IMR-90 (cell line): Measurements from ENCODE around the gene SCGB1C1. TPM values are rescaled to one million over a fixed set of nuclear protein-coding genes. Genes with fewer than 3 reads are reported as not detected.
"Not testable (repeated sequence)": the region's sequence is repeated elsewhere in the genome, so short reads cannot be mapped to it uniquely, and the experiment has no call there.

Source experiments
- ATAC-seq: fragments of 200-7000 bp; cut with Tn5 transposase; 2 replicates; pipeline ENCODE4 v1.9.1; 2020; ENCODE audit warnings: low read depth, mild to moderate bottlenecking, moderate library complexity
- BruUV-seq: library from RNA; stranded (reverse); fragments of 400-500 nt; replicated peaks from 2 replicates; lab custom pipeline; 2021; lab: Mats Ljungman, UMichigan
- CTCF ChIA-PET: fragments of 300-600 bp; formaldehyde crosslinking; extraction: SDS; loops from one replicate; lab custom pipeline; 2021; ENCODE audit warnings: antibody characterized with exemption; lab: Yijun Ruan, JAX
- POLR2A ChIA-PET: fragments of 300-600 bp; sonication (Branson Sonifier 250); formaldehyde crosslinking; loops from one replicate; lab custom pipeline; 2022; ENCODE audit warnings: antibody characterized with exemption; ENCODE audit not compliant: unreplicated experiment; lab: Charles Lee
- DNase-seq: peaks from one replicate; pipeline ENCODE4 v3.0.0; 2013
- H2AFZ ChIP-seq: replicated peaks from 2 replicates; pipeline ENCODE3; 2013; ENCODE audit warnings: low read length, mild to moderate bottlenecking; ENCODE audit not compliant: poor library complexity
- H2AK5ac ChIP-seq: 2 replicates; pipeline ENCODE4 v1.6.1; 2013; ENCODE audit warnings: low read depth, low read length, inconsistent platforms
- H2AK9ac ChIP-seq: replicated peaks from 2 replicates; pipeline ENCODE3; 2013; ENCODE audit warnings: mild to moderate bottlenecking, low read depth, low read length, moderate library complexity; ENCODE audit not compliant: poor library complexity
- H2BK120ac ChIP-seq: 2 replicates; pipeline ENCODE4 v1.6.1; 2013; ENCODE audit warnings: low read depth, low read length, inconsistent platforms
- H2BK15ac ChIP-seq: 3 replicates; pipeline ENCODE4 v1.6.1; 2013; ENCODE audit warnings: low read depth, low read length, inconsistent platforms
- H2BK20ac ChIP-seq: 2 replicates; pipeline ENCODE4 v1.6.1; 2013; ENCODE audit warnings: low read depth, mild to moderate bottlenecking, inconsistent platforms, low read length, moderate library complexity
- H2BK5ac ChIP-seq: 2 replicates; pipeline ENCODE4 v1.6.1; 2013; ENCODE audit warnings: mild to moderate bottlenecking, low read depth, low read length, inconsistent platforms; ENCODE audit not compliant: poor library complexity, severe bottlenecking
- H3K14ac ChIP-seq: replicated peaks from 2 replicates; pipeline ENCODE4 v1.6.1; 2013; ENCODE audit warnings: low read depth, low read length, inconsistent platforms
- H3K18ac ChIP-seq: 2 replicates; pipeline ENCODE4 v1.6.1; 2013; ENCODE audit warnings: low read depth, low read length, control low read depth
- H3K23ac ChIP-seq: 2 replicates; pipeline ENCODE4 v1.6.1; 2013; ENCODE audit warnings: low read depth, low read length, inconsistent platforms
- H3K27ac ChIP-seq: 2 replicates; pipeline ENCODE4 v1.5.1; 2013; ENCODE audit warnings: mild to moderate bottlenecking, control low read depth, low read length; ENCODE audit not compliant: insufficient read depth
- H3K27me3 ChIP-seq: 2 replicates; pipeline ENCODE4 v1.6.1; 2013; ENCODE audit warnings: low read length; ENCODE audit not compliant: control insufficient read depth, insufficient read depth
- H3K36me3 ChIP-seq: 2 replicates; pipeline ENCODE4 v1.6.1; 2013; ENCODE audit warnings: low read length, mixed read lengths; ENCODE audit not compliant: control insufficient read depth, insufficient read depth
- H3K4ac ChIP-seq: 2 replicates; pipeline ENCODE4 v1.6.1; 2013; ENCODE audit warnings: low read depth, low read length, inconsistent platforms
- H3K4me1 ChIP-seq: 2 replicates; pipeline ENCODE4 v1.6.1; 2013; ENCODE audit warnings: low read length, mixed read lengths; ENCODE audit not compliant: control insufficient read depth, insufficient read depth
- H3K4me2 ChIP-seq: 2 replicates; pipeline ENCODE4 v1.6.1; 2013; ENCODE audit warnings: low read depth, mild to moderate bottlenecking, control low read depth, low read length, moderate library complexity
- H3K4me3 ChIP-seq: 2 replicates; pipeline ENCODE4 v1.5.1; 2013; ENCODE audit warnings: low read depth, mild to moderate bottlenecking, control low read depth, low read length, moderate library complexity; ENCODE audit not compliant: insufficient read depth
- H3K56ac ChIP-seq: 2 replicates; pipeline ENCODE4 v1.6.1; 2013; ENCODE audit warnings: low read length, inconsistent platforms; ENCODE audit not compliant: insufficient read depth; ENCODE audit errors: extremely low read depth
- H3K79me1 ChIP-seq, 2 experiments: 2 replicates each; pipeline ENCODE4 v1.6.1; 2013; ENCODE audit warnings: low read length in 2 of 2, inconsistent platforms in 1 of 2, low read depth in 1 of 2
- H3K9ac ChIP-seq: 2 replicates; pipeline ENCODE4 v1.6.1; 2013; ENCODE audit warnings: low read depth, low read length, control low read depth
- H3K9me1 ChIP-seq: 2 replicates; pipeline ENCODE4 v1.6.1; 2013; ENCODE audit warnings: low read length, inconsistent platforms; ENCODE audit not compliant: insufficient read depth
- H3K9me3 ChIP-seq: 2 replicates; pipeline ENCODE4 v1.6.1; 2013; ENCODE audit warnings: low read length; ENCODE audit not compliant: control insufficient read depth, insufficient read depth
- H4K20me1 ChIP-seq: 2 replicates; pipeline ENCODE4 v1.6.1; 2013; ENCODE audit warnings: low read length, inconsistent platforms; ENCODE audit not compliant: insufficient read depth
- H4K5ac ChIP-seq: 2 replicates; pipeline ENCODE4 v1.6.1; 2013; ENCODE audit warnings: mild to moderate bottlenecking, low read depth, low read length, control low read depth
- H4K8ac ChIP-seq, 2 experiments: 2 replicates each; pipeline ENCODE4 v1.6.1; 2013; ENCODE audit warnings: low read depth in 2 of 2, low read length in 2 of 2, control low read depth in 1 of 2, inconsistent platforms in 1 of 2
- H4K91ac ChIP-seq: 2 replicates; pipeline ENCODE4 v1.6.1; 2013; ENCODE audit warnings: low read depth, low read length, inconsistent platforms; ENCODE audit not compliant: insufficient read depth
- CTCF ChIP-seq: conservative IDR thresholded peaks from 2 replicates; pipeline ENCODE4 v1.5.1; 2012; ENCODE audit warnings: mild to moderate bottlenecking, low read depth, low read length, improper control_type of control experiment
- SMC3 ChIP-seq: fragments of 150-350 bp; IDR thresholded peaks from 2 replicates; pipeline ENCODE4 v1.6.1; 2016; ENCODE audit warnings: low read depth, mild to moderate bottlenecking, antibody characterized with exemption, low read length, moderate library complexity
- WGBS, 2 experiments: methylation state at CpG; one replicate each; pipeline versions ENCODE4 v1.1.5 to v1.1.7; 2013; ENCODE audit warnings: missing lambda C conversion rate in 2 of 2; ENCODE audit not compliant: insufficient read length in 1 of 2; ENCODE audit errors: extremely low coverage in 2 of 2; 5-methylcytosine and 5-hydroxymethylcytosine counted together
- dilution Hi-C: fragments of 300-500 bp; cut with HindIII; formaldehyde crosslinking; loops from one replicate; pipeline ENCODE4 v1.14.3; 2018; ENCODE audit warnings: low sequenced_read_pairs; ENCODE audit not compliant: unreplicated experiment
- in situ Hi-C: fragments of 300-500 bp; cut with MboI; formaldehyde crosslinking; loops from 3 replicates; pipeline ENCODE4 v1.14.3; 2019; ENCODE audit warnings: low sequenced_read_pairs, inconsistent platforms, mixed read lengths
- intact Hi-C: fragments of 100-400 bp; cut with micrococcal nuclease; formaldehyde crosslinking; loops from 2 replicates; pipeline ENCODE4 v1.10.0; 2022
- polyA plus RNA-seq, 3 experiments: library from polyadenylated mRNA; depleted of rRNA; stranded (reverse); fragments of >200 nt; gene quantifications; 2 replicates each; pipeline ENCODE4 v1.2.3, GENCODE V29; 2012; ENCODE audit warnings: low replicate concordance in 1 of 3
- total RNA-seq: library from RNA; depleted of rRNA; stranded (reverse); fragments of >200 nt; gene quantifications from 2 replicates; pipeline ENCODE4 v1.2.3, GENCODE V29; 2012

SCGB1C1 gene
- total and polyA plus RNA-seq, 2 of the 4 experiments (the other 2 are of a cell fraction), result not detected

- H4K91ac ChIP-seq, POLR2A ChIA-PET, H3K14ac ChIP-seq, DNase-seq, H3K4ac ChIP-seq, ATAC-seq, CTCF ChIA-PET, H2BK120ac ChIP-seq, H3K18ac ChIP-seq, H3K27ac ChIP-seq, H3K9me1 ChIP-seq, H2AK5ac ChIP-seq, H3K79me1 ChIP-seq, H2BK20ac ChIP-seq, H3K27me3 ChIP-seq, intact Hi-C loops, H3K9ac ChIP-seq, H4K20me1 ChIP-seq, H2AFZ ChIP-seq, H4K5ac ChIP-seq, BruUV-seq, H2AK9ac ChIP-seq, H3K4me2 ChIP-seq, H3K4me3 ChIP-seq, in situ Hi-C loops, H4K8ac ChIP-seq, H3K56ac ChIP-seq, H3K4me1 ChIP-seq, H3K23ac ChIP-seq, H3K9me3 ChIP-seq, dilution Hi-C loops, H3K36me3 ChIP-seq, H2BK5ac ChIP-seq, H2BK15ac ChIP-seq: not testable (repeated sequence)
- TF ChIP-seq CTCF, result peak; percentile 22; the same call in 1 of the 2 replicates
- peak; percentile 12; the same call in 1 of the 2 replicates for TF ChIP-seq SMC3
- no CpG with 5 or more reads among the region's 13 CpGs for WGBS, 2 experiments
These were observed 12.6 kb upstream of the SCGB1C1 start for GRCh38 chr11:180242-180641.

GRCh38 chr11:189200-189783 lies 3.6 kb upstream of the SCGB1C1 start:
- in situ Hi-C loops, H3K4me3 ChIP-seq, H4K91ac ChIP-seq, H3K9me1 ChIP-seq, H3K4me2 ChIP-seq, H2BK20ac ChIP-seq, CTCF ChIA-PET, BruUV-seq, DNase-seq, H2BK120ac ChIP-seq, POLR2A ChIA-PET, H3K27ac ChIP-seq, H3K18ac ChIP-seq, H4K8ac ChIP-seq, H3K79me1 ChIP-seq, H3K4ac ChIP-seq, H3K23ac ChIP-seq, H4K20me1 ChIP-seq, H3K9ac ChIP-seq, H2AK9ac ChIP-seq, H3K56ac ChIP-seq, H3K36me3 ChIP-seq, H3K4me1 ChIP-seq, H3K9me3 ChIP-seq, H2BK5ac ChIP-seq, H2AFZ ChIP-seq, H3K27me3 ChIP-seq, H2AK5ac ChIP-seq, H4K5ac ChIP-seq, H2BK15ac ChIP-seq, dilution Hi-C loops, H3K14ac ChIP-seq, ATAC-seq, intact Hi-C loops: not testable (repeated sequence)
- no CpG with 5 or more reads among the region's 55 CpGs for WGBS, 2 experiments
